BE2C (cell line): ENCODE measurements around the gene RASL10A.

Experiments used
- DNase-seq: peaks from one replicate; pipeline ENCODE4 v3.0.0-alpha.2; 2020
- H3K27me3 ChIP-seq: fragments of 250-450 bp; sonication (Bioruptor Pico); 2 replicates; pipeline ENCODE4 v1.5.1; 2020; ENCODE audit warnings: mild to moderate bottlenecking
- H3K36me3 ChIP-seq: fragments of 250-450 bp; sonication (Bioruptor Pico); 2 replicates; pipeline ENCODE4 v1.5.1; 2020; ENCODE audit warnings: mild to moderate bottlenecking
- H3K4me1 ChIP-seq: fragments of 250-450 bp; sonication (Bioruptor Pico); 2 replicates; pipeline ENCODE4 v1.5.1; 2020
- H3K4me3 ChIP-seq: 2 replicates; pipeline ENCODE4 v1.5.1; 2011; ENCODE audit warnings: low read depth, low read length
- H3K9me3 ChIP-seq: fragments of 250-450 bp; sonication (Bioruptor Pico); 2 replicates; pipeline ENCODE4 v1.5.1; 2020
- TF ChIP-seq, protein P1 (sequence below): IDR thresholded peaks from 2 replicates; pipeline ENCODE4 v1.5.1; 2012; ENCODE audit warnings: mild to moderate bottlenecking, low read depth, low read length

The RASL10A gene

DNA sequence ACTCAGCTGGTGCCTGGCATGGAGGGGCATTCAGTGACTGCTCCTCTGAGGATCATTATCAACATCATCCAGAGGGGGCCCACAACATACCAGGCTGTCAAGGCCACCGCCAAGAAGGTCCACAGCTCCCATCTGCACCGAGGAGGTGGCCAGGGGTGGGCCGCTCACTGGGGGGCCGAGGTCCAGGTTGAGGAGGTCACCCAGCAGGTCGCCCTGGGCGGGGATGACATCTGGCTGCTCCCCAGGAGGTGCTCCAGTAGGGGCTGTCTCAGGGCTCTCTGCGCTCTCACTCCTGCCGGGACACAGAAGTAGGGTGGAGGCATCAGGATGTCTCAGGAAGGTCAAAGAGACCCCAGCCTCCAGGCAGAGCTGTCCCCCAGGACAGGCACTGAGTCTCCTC, 25.1 kb upstream of the RASL10A start:
- Histone ChIP-seq H3K4me1 (peaks cover 17% of the 10 kb centered on the region), H3K9me3 (no peaks in the 10 kb centered on the region), H3K36me3 (peaks cover 67% of the 10 kb centered on the region), H3K4me3 (no peak overlapping the region), H3K27me3 (no peaks in the 10 kb centered on the region)
- DNase-seq = no peak
- TF ChIP-seq, protein P1, sequence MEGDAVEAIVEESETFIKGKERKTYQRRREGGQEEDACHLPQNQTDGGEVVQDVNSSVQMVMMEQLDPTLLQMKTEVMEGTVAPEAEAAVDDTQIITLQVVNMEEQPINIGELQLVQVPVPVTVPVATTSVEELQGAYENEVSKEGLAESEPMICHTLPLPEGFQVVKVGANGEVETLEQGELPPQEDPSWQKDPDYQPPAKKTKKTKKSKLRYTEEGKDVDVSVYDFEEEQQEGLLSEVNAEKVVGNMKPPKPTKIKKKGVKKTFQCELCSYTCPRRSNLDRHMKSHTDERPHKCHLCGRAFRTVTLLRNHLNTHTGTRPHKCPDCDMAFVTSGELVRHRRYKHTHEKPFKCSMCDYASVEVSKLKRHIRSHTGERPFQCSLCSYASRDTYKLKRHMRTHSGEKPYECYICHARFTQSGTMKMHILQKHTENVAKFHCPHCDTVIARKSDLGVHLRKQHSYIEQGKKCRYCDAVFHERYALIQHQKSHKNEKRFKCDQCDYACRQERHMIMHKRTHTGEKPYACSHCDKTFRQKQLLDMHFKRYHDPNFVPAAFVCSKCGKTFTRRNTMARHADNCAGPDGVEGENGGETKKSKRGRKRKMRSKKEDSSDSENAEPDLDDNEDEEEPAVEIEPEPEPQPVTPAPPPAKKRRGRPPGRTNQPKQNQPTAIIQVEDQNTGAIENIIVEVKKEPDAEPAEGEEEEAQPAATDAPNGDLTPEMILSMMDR = no peak

DNA sequence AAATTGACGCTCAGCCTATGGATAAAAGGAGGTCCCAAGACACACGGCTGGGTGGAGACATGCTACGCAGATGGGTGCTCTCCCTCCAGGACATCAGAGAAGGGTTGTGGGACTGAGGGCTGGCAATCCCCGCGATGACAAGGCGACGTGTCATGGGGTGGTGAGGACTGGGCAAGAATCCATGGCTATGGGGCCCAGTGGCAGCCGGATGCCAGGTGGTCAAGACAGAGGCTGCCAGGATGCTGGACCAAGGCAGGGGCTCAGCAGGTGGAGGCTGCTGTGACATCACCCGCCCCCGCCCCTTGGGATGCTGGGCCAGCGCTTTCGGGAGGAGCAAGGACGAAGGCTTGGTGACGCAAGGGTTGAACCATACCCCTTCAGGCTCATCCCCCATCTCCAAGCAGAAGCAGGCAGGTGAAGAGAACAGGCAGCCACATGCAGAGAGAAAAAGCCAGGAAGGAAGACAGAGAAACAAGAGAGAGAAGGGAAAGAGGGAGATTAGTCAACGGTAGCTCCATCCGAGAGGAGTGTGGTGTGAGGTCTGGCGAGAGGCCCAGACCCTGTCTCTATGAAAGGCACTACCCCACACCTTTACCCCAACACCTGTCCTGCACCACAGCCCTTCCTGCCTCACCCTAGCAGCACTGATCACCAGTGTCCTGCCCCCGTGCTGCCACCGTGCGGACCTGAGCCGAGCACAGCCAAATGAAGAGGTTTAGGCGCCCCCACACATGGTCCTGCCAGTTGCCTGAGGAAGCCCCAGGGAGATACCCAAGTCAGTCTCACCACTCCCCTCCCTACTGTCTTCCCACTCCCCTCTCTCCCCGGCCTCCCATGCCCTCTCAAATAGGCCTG, 24.1 kb upstream of the RASL10A start:
- Histone ChIP-seq H3K4me1 (peaks cover 17% of the 10 kb centered on the region), H3K36me3 (peaks cover 67% of the 10 kb centered on the region)

DNA sequence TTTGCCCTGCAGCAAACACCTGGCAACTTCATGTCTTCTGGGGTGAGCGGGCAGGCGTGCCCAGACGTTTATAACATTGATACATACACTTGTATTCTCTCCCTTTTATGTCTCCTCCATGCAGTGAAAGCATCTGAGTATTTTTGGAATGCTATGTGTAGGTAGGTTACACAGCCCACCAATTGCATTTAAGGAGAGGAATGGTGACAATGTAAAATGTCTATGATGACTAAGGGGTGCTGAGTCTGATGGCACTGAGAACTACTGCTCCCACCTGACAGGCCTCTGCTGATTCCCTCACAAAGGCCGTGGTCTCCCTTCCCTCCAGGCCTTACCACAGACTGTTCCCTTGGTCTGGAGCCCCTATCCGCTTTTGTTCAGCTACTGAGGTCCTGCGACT, 22.9 kb upstream of the RASL10A start:
- TF ChIP-seq, protein P1 = no peak
- H3K36me3 ChIP-seq = peaks cover 70% of the 10 kb centered on the region
- H3K4me1 ChIP-seq = peaks cover 13% of the 10 kb centered on the region
- H3K4me3 ChIP-seq = no peak overlapping the region
- no peaks in the 10 kb centered on the region for H3K9me3 ChIP-seq
- no peak for DNase-seq
- no peaks in the 10 kb centered on the region for H3K27me3 ChIP-seq

More for the DNA sequence above, 24.1 kb upstream of the RASL10A start:
- Histone ChIP-seq H3K27me3 (no peaks in the 10 kb centered on the region), H3K9me3 (no peaks in the 10 kb centered on the region), H3K4me3 (no peak overlapping the region)
- TF ChIP-seq, protein P1 = no peak
- DNase-seq = no peak

DNA sequence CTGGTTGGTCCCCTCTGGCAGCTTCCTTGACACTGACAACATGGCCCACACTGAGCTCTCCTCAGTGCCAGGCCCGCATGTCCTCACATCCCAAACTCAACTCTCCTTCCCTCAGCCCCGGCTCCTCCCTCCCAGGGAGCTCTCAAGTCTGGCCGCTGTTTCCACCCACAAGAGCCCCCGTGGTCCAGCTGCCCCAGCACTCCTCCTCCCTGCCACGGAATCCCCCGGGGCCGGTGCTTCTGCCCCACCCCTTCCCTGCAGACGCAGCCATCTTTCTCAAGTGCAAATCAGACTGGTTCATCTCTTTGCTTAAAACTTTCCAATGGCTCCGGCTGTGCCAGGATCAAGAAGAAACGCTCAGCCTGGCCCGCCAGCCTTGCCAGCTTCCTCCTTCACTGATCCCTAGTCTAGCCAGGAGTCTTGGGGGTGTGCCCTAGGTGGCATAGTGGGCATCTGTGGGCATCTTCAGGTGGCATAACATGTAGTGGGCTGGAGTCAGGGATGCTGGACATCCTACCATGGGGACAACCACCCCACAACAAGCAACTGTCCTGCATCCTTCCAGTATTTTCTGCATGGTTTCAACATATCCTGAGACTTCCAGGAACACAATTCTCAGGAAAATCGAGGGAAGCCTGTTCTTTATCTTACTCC, 22.3 kb upstream of the RASL10A start:
- TF ChIP-seq, protein P1 = no peak
- DNase-seq = no peak
- Histone ChIP-seq H3K36me3 (peaks cover 76% of the 10 kb centered on the region), H3K4me1 (peaks cover 6% of the 10 kb centered on the region), H3K4me3 (no peak overlapping the region), H3K9me3 (no peaks in the 10 kb centered on the region), H3K27me3 (no peaks in the 10 kb centered on the region)

DNA sequence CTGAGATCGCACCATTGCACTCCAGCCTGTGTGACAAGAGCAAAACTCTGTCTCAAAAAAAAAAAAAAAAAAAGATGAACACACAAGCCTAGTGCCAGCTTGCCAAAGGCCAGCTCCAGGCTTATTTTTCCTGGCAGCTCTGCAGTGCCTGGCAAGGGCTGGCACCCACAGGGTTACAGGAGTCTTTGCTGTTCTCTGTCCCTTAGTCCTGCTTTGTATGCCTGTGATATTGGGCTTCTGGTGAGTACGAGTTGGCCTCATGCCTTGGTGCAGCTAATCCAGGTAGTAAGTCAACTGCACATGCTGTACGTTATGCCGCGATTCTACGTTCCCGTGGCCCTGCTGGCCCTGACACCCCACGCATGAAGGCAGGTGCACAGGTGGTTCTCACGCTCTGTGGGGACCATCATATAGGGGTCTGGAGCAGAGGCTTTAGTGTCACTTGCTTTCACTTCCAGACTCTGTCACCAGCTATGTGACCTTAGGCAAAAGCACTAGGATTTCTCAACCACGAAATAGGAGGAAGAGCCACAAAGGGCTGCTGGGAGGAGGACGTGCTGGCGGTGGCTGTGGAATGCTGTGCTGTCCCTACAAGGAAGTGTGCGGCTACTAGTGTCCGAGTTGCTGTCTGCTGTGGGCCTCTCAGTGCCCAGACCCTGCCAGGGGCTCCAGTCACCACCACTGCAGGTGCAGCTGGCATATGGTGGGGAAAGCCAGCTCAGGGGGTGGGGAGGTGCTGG, 21.4 kb upstream of the RASL10A start:
- TF ChIP-seq, protein P1 = no peak
- DNase-seq = no peak
- Histone ChIP-seq H3K9me3 (no peaks in the 10 kb centered on the region), H3K4me3 (no peak overlapping the region), H3K4me1 (no peaks in the 10 kb centered on the region), H3K36me3 (peaks cover 70% of the 10 kb centered on the region), H3K27me3 (no peaks in the 10 kb centered on the region)
